GM18526 (cell line): ENCODE results near the gene HSP90AB1.

Experiments used
- POLR2A ChIP-seq: IDR thresholded peaks from 3 replicates; pipeline ENCODE4 v1.6.1; 2011; ENCODE audit not compliant: insufficient read length; ENCODE audit errors: extremely low read depth

Gene HSP90AB1

DNA sequence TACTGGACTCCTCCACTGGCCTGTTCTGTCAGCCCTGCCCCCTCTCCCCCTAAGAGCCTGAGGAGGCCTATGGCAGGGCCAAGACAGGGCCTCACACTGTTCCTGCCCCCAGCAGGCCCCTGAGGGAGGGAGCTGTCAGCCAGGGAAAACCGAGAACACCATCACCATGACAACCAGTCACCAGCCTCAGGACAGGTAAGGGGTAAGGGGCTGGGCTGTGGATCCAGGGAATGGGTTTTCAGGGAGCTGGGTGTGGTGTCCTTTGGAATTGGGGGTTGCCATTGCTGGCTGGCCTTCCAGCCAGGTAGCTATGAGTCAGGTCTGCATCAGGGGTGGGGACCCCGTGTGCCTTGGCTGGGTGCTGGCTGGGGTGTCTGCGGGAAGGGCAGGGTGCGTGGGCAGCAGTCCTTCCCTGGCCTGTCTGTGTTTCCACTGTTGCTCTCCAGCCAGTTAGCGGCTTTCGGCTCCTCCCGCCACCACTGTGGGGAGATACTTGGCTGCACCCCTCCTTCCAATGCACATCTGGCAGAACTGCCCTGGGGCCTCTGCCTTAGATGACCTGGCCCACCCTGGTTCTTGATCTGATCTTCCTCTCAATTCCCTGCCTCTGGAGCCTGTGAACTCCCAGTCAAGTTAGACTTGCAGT, 19.6 kb upstream of the HSP90AB1 start:
- no peak for TF ChIP-seq POLR2A

GRCh38 chr6:44228031-44228430, 18.9 kb upstream of the HSP90AB1 start:
- TF ChIP-seq POLR2A = no peak

DNA sequence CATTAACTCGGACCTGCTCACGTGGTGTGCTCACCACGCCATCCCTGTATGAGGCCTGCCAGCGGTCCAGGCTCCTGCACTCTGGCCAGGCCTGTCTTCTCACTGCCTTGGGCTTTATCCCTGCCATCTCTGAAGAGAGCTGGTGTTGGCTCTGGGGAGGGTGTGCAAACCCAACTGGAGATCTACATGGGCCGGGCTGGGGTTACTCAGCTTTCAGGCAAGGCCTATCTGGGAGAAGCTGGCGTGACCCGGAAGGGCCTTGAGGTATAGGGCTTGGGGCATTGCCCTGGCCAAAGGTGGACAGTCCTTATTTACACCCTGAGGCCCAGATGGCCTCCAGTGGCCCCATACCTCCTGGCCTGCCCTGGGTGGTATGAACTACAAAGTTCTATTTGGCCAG, 18.5 kb upstream of the HSP90AB1 start:
- no peak for TF ChIP-seq POLR2A

GRCh38 chr6:44228836-44229235, 18.1 kb upstream of the HSP90AB1 start:
- TF ChIP-seq POLR2A = no peak

GRCh38 chr6:44229376-44230033, 17.4 kb upstream of the HSP90AB1 start:
- TF ChIP-seq POLR2A = no peak

DNA sequence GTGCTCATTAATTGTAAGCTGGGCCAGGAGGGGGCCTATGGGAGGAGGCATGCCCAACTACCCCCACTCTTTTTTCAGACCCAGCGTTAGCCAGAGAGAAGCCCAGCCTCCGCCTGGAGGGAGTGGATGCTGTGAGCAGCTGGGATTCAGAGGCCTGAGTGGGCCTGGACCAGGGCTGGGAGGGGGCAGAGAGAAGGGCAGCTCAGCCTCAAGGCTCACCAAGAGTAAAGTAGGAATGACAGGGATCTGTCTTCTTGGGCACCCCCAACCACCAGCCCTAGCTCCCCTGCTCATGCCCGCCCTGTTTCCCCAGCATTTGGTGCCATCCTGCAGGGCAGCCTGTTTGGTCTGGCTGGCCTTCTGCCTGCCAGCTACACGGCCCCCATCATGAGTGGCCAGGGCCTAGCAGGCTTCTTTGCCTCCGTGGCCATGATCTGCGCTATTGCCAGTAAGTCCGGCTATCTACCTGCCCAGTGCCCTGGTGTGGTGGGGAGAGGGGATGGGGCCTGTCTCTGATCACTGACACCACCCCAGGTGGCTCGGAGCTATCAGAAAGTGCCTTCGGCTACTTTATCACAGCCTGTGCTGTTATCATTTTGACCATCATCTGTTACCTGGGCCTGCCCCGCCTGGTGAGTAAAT, 16.7 kb upstream of the HSP90AB1 start:
- no peak for TF ChIP-seq POLR2A

- TF ChIP-seq POLR2A = no peak
Measured at GRCh38 chr6:44232676-44233566, 14.0 kb upstream of the HSP90AB1 start.

DNA sequence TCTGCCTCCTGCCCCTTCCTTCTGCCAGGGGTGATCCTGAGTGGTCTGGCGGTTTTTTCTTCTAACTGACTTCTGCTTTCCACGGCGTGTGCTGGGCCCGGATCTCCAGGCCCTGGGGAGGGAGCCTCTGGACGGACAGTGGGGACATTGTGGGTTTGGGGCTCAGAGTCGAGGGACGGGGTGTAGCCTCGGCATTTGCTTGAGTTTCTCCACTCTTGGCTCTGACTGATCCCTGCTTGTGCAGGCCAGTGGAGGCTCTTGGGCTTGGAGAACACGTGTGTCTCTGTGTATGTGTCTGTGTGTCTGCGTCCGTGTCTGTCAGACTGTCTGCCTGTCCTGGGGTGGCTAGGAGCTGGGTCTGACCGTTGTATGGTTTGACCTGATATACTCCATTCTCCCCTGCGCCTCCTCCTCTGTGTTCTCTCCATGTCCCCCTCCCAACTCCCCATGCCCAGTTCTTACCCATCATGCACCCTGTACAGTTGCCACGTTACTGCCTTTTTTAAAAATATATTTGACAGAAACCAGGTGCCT, 13.3 kb upstream of the HSP90AB1 start:
- no peak for TF ChIP-seq POLR2A

- TF ChIP-seq POLR2A = no peak
Measured at GRCh38 chr6:44234101-44235025, 12.5 kb upstream of the HSP90AB1 start.

GRCh38 chr6:44235269-44235668, 11.6 kb upstream of the HSP90AB1 start:
- TF ChIP-seq POLR2A = no peak

DNA sequence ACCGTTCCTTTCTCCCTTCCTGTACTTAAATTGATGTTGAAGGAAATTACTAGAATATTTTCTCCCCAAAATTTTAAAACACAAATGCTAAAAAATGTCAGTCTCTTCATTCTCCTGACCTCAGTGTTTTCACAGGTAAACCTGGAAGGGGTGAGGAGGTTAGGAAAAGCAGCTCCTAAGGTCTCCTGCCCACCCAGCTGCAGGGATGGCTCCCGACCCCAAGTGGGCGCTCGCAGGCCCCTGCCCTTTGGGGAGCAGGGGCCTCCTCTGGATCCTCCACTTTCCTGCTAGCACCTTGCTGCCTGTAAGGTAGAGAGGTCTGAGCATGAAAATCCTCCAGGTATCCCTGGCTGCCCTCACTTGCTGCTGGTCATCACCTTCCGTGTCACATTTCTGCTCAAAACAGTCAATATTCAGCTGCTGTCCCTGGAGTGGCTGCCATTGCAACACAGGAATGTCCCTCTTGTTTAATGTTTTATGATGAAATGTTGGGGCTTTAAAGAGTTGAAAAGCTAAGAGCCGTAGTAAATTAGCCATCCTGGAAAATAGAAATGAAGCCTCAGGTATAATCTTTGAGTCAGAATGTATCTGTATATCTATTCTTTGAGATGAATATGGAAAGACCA, 10.9 kb upstream of the HSP90AB1 start:
- no peak for TF ChIP-seq POLR2A

GRCh38 chr6:44237021-44237812, 9.7 kb upstream of the HSP90AB1 start:
- no peak for TF ChIP-seq POLR2A
